Measurements from ENCODE around the gene PSMD3.
"Not testable (repeated sequence)": the region's sequence is repeated elsewhere in the genome, so short reads cannot be mapped to it uniquely, and the experiment has no call there.

Gene PSMD3

DNA sequence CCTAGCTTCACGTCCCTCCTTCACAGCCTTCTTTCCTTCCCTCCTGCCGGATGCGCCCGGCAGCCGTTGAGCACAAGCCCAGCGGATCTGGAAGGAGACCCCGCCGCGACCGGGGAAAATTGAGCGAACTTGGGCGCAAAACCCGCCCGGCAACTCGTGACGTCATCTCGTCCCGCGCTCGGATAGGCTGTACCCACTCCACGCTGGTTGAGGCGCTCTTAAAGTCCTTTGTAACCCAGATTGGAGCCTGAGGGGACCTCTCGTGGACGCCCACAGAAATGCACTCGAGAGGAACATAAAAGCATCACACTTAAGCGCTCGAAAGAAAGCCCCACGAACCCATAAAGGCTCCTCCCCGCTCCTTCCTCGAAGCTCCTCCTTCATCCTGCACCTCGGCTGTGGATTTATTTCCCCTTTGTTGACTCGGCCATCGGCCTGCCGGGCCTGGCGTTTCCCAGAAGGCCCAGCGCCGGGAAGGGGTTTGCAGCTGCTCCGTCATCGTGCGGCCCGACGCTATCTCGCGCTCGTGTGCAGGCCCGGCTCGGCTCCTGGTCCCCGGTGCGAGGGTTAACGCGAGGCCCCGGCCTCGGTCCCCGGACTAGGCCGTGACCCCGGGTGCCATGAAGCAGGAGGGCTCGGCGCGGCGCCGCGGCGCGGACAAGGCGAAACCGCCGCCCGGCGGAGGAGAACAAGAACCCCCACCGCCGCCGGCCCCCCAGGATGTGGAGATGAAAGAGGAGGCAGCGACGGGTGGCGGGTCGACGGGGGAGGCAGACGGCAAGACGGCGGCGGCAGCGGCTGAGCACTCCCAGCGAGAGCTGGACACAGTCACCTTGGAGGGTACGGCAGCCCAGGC is at the start of gene PSMD3:
TSS of gene PSMD3 (plus strand) at position 457 of the 856 bp plus-strand sequence. CDS start at position 621, 164 bp downstream.
- peak; percentile 100 for DNase-seq

DNA sequence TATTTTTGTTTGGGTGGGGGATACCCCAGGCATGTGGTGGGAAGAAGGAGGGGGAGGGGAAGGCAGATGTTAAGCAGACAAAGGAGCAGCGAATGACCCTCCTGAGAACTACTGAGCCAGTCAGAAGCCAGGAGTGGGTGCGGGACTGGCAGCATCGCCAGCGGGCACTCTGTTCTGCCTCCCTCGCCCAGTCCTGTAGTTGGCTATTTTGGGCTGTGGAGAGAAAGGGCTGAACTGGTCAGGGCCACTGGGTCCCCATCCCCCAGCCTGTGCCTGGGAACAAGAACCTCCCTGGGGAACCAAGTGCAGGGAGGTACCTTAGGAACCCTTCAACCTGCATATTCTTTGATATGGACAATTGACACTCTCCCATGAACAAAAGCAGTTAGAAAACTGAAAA is 46.7 kb upstream of the PSMD3 start:
- DNase-seq, result no peak

DNA sequence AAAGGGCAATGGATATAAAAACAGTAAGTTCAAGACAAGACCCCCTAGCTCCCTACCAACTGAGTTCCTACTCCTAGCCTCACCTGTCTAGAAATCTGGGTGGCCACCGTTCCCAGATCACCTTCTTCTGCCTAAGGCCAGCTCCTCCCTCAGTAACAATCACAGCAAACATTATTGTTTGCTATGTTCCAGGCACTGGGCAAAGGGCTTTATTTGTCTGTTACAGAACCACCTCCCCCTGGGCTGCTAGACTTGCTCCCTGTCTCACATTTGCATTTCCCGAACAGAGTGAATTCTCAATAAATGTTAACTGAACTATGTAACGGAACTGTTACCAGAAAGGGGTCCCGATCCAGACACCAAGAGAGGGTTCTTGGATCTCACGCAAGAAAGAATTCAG is 46.3 kb upstream of the PSMD3 start:
- DNase-seq, result no peak

DNA sequence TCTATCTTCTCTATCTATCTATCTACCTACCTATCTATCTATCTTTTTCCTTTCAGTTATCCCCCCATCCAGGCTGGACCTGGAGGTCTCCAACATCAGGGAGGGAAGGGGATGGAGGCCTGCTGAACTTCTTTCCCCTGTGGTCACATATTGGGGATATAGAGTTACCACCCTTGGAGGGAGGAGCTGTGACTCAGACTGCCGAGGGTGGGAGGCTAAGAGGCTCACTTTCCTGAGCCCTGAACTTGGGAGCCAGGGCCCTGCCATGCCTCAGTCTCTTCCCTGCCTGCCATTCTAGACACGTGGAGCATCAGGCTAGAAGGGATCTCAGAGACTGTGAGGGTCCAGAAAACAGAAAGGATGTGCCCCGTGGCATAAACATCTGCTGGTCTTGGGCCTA is 44.7 kb upstream of the PSMD3 start:
- no peak for DNase-seq

DNA sequence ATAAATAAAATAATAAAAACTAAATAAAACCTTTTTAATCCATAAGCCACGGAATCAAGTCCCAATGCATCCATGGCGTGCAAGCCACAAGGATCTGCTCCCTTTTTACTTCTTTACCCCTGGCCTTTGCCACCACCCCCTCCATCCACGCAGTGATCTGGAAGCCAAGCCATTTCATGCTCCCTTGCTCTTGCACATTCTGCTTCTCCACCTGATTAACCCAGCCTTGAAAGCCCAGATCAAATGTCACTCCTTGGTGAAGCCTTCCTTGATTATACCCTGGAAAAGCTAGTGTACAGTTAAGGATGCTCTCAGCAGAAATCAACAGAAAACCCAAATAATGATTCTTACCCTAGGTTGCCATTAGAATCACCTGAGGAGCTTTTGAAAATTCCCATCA is 43.2 kb upstream of the PSMD3 start:
- DNase-seq, result no peak

DNA sequence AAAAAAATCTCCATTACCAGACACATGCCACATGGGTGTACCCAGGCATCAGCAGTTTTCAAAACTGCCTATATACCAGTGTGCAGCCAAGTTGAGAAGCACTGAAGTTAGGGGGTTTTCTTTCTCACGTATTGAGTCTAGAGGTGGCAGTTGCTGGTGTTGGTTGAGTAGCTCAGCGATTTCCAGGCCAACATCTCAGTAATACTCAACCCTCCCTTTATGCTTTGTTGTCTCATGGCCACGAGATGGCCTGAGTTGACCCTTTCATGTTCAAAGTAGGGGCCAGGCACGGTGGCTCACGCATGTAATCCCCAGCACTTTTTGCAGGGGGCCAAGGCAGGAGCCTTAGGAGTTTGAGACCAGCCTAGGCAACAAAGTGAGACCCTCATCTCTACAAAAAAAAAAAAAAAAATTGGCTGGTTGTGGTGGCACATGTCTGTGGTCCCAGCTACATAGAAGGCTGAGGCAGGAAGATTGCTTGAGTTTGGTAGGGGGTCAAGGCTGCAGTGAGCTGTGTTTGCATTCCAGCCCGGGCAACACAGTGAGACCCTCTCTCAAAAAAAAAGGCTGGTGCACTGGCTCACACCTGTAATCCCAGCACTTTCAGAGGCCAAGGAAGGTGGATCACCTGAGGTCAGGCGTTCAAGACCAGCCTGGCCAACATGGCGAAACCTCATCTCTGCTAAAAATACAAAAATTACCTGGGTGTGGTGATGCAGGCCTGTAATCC is 42.3 kb upstream of the PSMD3 start:
- no peak for DNase-seq

DNA sequence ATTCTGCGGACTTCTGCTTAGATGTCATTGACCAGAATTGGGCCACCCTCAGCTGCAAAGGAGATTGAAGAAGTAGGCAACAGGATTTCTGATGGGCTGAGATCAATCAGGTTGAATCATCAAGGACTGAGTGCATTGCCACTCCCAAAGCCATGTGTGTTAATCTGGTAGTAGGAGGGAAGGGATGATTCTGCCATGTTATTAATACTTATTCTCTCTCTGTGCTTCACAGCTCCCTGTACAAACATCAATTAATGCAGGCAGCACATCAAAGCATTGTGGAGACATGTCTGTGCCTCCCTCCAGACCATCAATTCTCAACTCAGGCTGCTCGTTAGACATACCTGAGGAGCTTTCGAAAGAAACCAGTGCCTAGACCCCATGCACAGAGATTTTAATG is 41.5 kb upstream of the PSMD3 start:
- DNase-seq, result no peak

DNA sequence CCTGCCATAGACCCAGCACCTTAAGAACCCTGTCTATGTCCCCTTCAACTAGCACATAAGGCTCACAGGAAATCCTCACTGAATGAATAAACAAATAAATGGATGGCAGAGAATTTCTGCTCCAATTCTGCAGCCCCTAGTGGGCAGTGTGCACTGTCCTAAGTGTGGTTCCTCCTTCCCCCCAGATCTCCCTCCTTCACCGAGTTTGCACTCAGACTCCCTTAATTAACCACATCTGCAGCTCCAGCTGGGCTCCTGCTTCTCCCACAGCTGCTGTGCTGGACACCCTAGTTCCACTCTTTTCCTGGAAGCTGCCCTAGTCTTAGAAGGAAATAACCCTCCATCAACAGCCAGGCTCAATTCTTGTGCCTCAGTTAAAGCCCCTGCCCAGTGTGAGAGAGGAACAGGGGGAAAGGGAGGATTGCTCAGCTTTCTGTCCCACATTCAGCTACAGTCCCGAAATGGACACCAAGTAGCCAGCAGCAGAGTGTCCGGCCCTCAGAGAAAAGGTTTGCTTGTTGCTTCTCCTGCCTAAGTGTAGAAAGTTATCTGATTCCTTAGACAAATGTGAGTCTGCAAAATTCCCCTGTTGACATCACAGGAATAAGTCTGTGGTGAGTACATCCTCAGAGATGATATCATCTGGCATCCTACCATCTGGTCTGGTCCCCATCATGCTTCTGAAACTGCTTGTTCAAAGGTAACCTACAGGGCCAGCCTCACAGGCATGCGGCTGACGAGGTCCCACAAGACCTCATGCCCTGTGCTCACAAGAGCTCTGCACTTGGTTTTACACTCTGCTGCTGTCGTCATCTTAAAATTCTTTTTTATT is 40.8 kb upstream of the PSMD3 start:
- DNase-seq, result peak; percentile 48

DNA sequence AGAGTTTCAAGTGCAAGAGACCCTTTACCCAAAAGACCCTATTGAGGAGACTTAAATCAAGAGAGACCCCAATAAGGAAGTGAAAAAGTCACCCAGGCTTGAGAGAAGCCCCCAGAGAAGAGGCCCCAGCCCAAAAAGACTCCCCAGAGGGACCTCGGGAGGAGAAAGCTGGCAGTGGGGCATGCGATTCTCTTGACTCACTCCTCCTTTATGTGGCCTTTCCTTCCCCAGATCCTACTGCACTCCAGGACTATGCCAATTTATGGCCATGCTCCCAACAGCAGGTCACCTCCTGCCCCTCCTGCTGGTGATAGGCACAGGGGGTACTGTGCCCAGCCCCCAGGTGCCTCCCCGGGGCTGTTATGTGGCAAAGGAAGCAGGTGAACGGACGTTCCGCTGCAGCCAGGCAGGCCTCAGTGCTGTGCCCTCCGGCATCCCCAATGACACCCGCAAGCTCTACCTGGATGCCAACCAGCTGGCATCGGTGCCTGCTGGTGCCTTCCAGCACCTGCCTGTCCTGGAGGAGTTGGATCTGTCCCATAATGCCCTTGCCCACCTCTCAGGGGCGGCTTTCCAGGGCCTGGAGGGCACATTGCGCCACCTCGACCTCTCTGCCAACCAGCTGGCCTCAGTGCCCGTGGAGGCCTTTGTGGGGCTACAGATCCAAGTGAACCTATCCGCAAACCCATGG is 36.8 kb upstream of the PSMD3 start:
- DNase-seq, result no peak

DNA sequence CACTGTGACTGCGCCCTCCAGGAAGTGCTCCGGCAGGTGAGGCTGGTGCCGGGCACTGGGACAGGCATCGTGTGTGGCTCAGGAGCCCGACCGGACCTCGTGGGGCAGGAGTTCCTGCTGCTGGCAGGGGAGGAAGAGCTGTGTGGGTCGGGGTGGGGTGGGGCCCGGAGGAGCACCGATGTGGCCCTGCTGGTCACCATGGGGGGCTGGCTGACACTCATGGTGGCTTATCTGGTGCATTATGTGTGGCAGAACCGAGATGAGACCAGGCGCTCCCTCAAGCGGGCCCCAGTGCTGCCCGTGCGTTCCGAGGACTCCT is 36.3 kb upstream of the PSMD3 start:
- no peak for DNase-seq

DNA sequence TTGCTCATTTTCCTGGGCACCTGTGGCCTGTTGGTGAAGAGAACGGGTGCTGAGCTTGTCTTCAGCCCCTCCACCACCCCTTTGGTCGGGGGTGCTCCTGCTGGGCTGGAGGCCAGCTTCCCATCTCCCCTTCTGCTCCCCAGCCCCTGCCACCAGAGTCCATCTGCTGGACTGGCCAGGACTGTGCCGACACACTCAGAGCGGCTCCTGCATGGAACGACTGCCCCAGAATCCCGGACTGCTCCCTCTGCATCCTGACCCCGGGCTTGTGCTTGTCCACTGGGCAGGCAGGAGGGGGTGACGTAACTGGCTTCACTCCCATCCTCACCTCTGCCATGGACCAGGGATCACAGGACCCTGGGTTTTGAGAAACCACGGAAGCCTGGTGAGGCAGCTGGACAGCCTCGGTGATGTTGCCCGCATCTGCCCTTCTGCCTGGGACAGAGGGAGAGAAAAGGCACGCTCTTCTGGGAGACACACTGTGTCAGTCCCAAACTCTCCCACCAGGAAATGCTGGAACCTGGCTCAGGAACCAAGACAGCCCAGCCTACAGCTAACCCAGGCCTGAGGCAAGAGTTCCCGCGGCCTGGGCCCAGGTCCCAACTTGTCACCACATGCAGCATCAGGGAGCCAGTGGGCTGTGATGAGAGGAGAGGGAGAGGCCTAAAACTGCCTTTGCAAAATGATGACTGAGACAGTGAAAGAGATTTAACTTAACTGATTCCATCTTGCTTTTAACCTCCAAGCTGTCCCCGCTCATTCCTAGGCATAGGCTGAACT is 33.9 kb upstream of the PSMD3 start:
- no peak for DNase-seq

DNA sequence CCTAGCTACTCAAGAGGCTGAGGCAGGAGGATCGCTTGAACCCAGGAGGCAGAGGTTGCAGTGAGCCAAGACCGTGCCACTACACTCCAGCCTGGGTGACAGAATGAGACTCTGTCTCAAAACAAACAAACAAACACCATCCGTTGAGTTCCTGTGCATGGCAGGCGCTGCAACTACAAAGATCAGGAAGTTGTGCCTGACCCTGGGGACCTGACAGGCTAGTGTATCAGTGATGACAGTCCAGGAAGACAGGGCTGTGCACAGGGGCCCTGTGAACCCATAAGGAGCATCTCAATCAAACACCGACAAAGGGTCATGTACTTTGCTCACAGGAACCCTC is 32.1 kb upstream of the PSMD3 start:
- DNase-seq, result not testable (repeated sequence)

DNA sequence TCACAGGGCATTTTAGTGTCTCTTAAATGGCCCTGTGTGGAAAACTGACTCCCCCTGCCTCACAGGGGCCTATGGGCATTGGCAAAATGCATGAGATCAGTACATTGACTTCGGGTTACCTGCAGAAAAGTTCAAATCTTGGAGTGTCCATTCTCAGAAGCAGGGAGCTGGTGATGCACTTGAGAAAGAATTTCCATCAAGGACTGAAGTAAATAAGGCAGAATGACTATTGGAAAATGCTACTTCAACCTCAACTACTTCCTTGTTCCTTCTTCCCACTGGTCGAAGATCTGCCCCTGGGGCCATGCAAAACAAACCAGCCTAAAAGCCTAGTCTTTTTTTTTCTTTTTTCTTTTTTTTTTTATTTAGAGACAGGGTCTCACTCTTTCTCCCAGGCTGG is 31.6 kb upstream of the PSMD3 start:
- DNase-seq, result no peak

DNA sequence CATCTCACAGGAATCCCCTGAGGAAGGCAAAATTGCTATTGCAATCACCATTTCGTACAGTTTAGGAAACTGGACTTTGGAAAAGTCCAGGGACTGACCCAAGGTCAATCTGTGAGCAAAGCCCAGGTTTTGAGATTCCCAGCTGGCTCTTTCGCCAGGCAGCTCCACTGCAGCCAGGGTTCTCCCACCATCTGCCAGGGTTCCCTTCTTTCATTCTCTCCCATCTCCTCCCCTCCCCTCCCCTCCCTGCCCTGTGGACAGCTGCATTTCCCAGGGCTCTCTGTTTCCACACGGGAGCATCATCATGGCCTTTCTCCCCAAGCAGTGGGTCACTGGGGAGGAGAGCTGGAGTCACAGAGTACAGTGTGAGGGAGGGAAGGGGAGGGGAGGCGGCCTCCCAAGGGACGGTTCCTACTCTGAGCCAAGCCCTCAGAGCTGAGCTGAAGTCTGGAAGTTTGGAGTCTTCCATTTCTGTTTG is 29.7 kb upstream of the PSMD3 start:
- no peak for DNase-seq

DNA sequence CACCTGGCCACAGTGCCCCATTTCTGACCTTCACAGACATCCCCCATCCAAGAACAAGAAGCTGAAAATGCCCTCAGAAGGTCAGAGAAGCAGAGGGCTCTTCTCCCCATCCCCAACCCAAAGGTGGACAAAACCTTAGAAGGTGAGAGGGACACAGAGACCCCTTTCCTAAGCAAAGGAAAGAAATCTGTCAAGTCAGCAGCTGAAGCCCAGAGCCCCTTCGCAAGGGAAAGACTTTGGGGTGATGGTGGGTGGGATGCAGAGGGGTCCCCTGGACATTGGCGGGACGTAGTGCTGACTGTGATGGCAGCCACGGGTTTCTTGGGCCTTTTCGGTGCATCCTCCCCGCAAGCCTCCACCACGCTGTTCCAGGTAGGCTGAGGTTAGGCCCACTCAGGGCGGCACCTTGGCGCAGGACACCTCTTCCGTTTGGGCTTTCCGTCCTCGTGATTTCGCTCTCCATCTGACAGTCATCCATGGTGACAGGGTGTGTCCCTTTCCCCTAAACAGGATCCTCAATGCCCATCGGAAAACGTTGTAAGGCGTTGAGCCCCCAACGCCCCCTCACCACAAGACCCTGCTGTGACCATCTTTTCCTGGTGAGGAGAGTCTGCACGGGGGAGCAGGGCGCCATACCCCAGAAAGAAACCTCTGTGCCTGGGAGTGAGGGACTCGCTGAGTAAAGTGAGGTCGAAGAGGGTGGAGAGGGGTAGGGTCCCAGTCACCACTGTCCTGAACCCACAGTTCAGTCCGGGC is 28.5 kb upstream of the PSMD3 start:
- no peak for DNase-seq

DNA sequence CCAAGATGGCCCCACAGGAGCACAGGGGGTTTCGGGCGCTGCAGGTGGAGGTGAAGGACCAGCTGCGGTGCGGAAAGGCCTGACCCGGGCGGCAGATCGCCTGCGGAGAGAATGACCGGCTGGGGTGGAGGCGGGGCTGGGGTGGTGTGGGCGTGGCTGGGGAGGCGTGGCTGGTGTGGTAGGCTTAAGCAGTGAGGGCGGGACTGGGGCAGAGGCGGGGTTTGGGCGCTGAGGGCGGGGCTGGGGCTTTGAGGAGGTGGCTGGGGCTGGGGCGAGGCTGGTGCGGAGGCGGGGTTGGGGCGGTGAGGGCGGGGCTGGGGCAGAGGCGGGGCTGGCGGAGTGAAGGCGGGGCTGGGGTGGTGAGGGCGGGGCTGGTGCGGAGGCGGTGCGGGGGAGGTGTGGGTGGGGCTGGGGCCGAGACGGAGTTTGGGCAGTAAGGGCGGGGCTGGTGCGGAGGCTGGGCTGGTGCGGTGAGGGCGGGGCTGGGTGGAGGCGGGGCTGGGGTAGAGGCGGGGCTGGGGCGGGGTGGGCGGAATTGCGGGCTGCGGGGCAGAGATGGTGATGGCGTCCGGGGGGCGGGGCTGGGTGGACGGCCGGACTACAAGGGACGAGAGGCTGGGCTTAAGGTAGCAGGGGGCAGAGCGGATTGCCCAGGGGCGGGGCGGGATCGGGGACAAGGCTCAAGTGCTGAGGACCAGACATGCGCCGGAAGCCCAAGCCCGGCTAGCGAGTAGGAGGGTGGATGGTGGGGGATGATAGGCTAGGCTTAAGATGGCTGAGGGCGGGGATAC is 27.7 kb upstream of the PSMD3 start:
- peak; percentile 93 for DNase-seq

DNA sequence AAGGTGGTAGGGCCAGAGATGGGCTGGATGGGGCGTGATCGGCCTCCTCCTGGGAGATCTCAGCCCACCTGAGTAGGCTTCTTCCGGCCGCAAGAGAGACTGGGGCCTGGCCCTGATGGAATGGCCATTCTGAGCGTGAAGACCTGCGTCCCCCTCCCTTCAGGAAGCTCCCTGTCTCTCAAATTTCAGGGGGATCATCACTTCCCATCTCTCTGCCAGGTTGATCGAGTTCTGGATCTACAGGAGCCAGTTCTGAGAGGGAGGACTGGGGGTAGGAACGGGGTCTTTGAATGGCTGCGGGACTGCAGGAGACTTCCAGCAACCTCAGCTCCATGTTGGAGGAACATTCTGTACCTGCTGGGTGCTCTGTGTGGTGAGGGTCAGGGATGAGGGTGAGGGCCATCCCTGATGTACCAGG is 27.1 kb upstream of the PSMD3 start:
- DNase-seq, result no peak

DNA sequence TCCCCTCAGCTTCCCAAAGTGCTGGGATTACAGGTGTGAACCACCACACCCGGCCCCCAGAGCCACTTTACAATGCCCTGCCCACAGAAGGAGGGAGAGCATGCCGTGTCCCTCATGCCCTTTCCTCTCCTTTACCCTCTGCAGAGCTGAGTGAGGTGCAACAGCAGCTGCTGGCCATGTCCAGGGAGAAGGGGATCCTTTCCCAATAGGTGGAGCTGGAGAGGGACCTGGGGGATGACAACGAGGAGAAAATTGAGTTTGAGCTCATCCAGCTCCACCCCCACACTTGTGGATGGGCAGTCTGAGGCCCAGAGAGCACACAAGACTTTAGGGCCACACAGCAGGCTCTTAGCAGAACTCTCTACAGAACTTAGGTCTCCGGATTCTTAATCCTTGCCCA is 25.7 kb upstream of the PSMD3 start:
- no peak for DNase-seq

DNA sequence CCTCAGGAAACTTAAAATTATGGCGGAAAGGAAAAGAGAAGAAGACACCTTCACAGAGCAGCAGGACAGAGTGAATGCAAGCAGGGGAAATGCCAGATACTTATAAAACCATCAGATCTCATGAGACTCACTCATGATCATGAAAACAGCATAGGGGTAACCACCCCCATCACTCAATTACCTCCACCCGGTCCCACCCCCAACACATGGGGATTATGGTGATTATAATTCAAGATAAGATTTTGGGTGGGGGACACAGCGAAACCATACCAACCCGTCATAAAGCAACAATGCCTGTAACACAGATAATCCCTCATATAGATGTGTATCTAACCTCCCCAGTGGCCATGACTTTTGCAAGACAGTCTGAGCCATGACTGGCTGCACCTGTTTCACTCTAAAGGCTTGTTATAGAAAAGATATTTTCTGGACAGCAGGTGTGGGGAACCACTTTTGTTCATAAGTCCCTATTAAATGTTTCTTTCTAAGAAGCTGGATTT is 24.8 kb upstream of the PSMD3 start:
- DNase-seq, result no peak

DNA sequence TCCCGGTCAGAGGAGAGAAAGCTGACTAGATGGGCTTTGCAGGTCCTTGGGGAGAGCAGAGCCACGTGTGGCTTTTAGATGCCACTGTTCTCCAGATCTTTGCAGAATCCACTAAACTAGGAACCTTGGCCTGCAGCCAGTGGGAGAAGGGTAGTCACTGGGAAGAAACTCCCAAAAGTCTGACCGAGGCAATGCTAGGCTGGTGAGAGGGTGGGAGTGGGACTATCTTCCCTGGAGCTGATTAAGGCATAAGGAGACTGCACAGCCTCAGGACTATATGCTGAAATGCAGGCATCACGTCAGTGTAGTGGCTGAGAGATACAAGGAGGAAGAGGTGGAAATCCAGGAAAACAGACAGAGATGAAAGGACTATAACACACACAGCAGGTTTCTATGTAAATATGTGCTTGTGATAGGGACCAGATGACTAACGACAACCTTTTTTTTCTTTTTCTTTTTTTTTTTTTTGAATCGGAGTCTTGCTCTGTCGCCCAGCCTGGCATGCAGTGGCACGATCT is 20.0 kb upstream of the PSMD3 start:
- DNase-seq, result no peak
